ENCODE results near the gene NAPG. TPM values are rescaled to one million over a fixed set of nuclear protein-coding genes. Genes with fewer than 3 reads are reported as not detected.

Gene NAPG
- total and polyA plus RNA-seq, 4 donors = 12.7 to 37.4 (median 26.2) TPM

DNA sequence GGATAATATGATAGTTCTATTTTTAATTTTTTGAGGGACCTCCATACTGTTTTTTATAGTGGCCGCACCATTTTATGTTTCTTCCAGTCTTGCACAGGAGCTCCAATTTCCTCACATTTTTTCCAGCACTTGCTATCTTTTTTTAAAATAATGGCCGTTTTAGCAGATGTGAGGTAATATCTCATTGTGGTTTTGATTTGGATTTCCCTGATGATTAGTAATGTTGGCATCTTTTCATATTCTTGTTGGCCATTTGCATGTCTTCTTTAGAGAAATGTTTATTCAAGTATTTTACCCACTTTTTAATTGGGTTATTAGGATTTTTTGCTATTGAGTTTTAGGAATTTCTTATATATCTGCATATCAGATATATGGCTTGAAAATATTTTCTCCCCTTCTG lies 29.9 kb upstream of the NAPG start:
- WGBS, 2 donors = 66 to 76% methylated on average over 2 of the region's 2 CpGs
- Histone ChIP-seq H3K27me3 (ENCODE audit: control insufficient read depth in 3 of 3, insufficient read depth in 3 of 3, low read length in 2 of 3) (no peaks in the 10 kb centered on the region), H3K9me3 (ENCODE audit: control insufficient read depth in 4 of 4, insufficient read depth in 3 of 4, low read length in 3 of 4) (no peaks in the 10 kb centered on the region), H3K36me3 (ENCODE audit: control insufficient read depth in 4 of 4, insufficient read depth in 4 of 4, low read length in 4 of 4) (no peaks in the 10 kb centered on the region), H3K4me3 (no peak overlapping the region), H3K27ac (ENCODE audit: low read depth in 1 of 2, low read length in 1 of 2) (no peak overlapping the region), H3K4me1 (ENCODE audit: control insufficient read depth in 5 of 5, insufficient read depth in 5 of 5, low read length in 5 of 5) (peaks cover 0 to 16% (median 0%) of the 10 kb centered on the region in 5 donors), H3K9ac (ENCODE audit: insufficient read depth in 1 of 2, low read length in 2 of 2) (no peak overlapping the region)
- DNase-seq (no peak), ATAC-seq (ENCODE audit: insufficient read depth, low FRiP score) (no peak)
- TF ChIP-seq, protein P1, sequence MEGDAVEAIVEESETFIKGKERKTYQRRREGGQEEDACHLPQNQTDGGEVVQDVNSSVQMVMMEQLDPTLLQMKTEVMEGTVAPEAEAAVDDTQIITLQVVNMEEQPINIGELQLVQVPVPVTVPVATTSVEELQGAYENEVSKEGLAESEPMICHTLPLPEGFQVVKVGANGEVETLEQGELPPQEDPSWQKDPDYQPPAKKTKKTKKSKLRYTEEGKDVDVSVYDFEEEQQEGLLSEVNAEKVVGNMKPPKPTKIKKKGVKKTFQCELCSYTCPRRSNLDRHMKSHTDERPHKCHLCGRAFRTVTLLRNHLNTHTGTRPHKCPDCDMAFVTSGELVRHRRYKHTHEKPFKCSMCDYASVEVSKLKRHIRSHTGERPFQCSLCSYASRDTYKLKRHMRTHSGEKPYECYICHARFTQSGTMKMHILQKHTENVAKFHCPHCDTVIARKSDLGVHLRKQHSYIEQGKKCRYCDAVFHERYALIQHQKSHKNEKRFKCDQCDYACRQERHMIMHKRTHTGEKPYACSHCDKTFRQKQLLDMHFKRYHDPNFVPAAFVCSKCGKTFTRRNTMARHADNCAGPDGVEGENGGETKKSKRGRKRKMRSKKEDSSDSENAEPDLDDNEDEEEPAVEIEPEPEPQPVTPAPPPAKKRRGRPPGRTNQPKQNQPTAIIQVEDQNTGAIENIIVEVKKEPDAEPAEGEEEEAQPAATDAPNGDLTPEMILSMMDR (IDR thresholded peaks at IDR 0.05; ENCODE audit: control extremely low read depth, extremely low read depth) = no peak

GRCh38 chr18:10497206-10497749 lies 28.5 kb upstream of the NAPG start:
- Histone ChIP-seq H3K4me3 (no peak overlapping the region), H3K9ac (ENCODE audit: insufficient read depth in 1 of 2, low read length in 2 of 2) (no peak overlapping the region), H3K4me1 (ENCODE audit: control insufficient read depth in 5 of 5, insufficient read depth in 5 of 5, low read length in 5 of 5) (peaks cover 0 to 16% (median 0%) of the 10 kb centered on the region in 5 donors), H3K36me3 (ENCODE audit: control insufficient read depth in 4 of 4, insufficient read depth in 4 of 4, low read length in 4 of 4) (no peaks in the 10 kb centered on the region), H3K27me3 (ENCODE audit: control insufficient read depth in 3 of 3, insufficient read depth in 3 of 3, low read length in 2 of 3) (no peaks in the 10 kb centered on the region), H3K9me3 (ENCODE audit: control insufficient read depth in 4 of 4, insufficient read depth in 3 of 4, low read length in 3 of 4) (no peaks in the 10 kb centered on the region), H3K27ac (ENCODE audit: low read depth in 1 of 2, low read length in 1 of 2) (no peak overlapping the region)
- DNase-seq = peak in 1 of 3 donors; percentile 42
- ATAC-seq (ENCODE audit: insufficient read depth, low FRiP score) = no peak
- TF ChIP-seq, protein P1 (IDR thresholded peaks at IDR 0.05; ENCODE audit: control extremely low read depth, extremely low read depth) = no peak

GRCh38 chr18:10499230-10499629 lies 26.6 kb upstream of the NAPG start:
- no peaks in the 10 kb centered on the region for H3K27me3 ChIP-seq (ENCODE audit: control insufficient read depth in 3 of 3, insufficient read depth in 3 of 3, low read length in 2 of 3)
- ATAC-seq (ENCODE audit: insufficient read depth, low FRiP score) (no peak), DNase-seq (no peak)
- no peaks in the 10 kb centered on the region for H3K36me3 ChIP-seq (ENCODE audit: control insufficient read depth in 4 of 4, insufficient read depth in 4 of 4, low read length in 4 of 4)
- no peak overlapping the region for H3K27ac ChIP-seq (ENCODE audit: low read depth in 1 of 2, low read length in 1 of 2)
- no peaks in the 10 kb centered on the region for H3K9me3 ChIP-seq (ENCODE audit: control insufficient read depth in 4 of 4, insufficient read depth in 3 of 4, low read length in 3 of 4)
- no peak overlapping the region for H3K9ac ChIP-seq (ENCODE audit: insufficient read depth in 1 of 2, low read length in 2 of 2)
- 27 to 62% methylated on average over 6 of the region's 6 CpGs for WGBS, 2 donors
- peaks cover 0 to 16% (median 0%) of the 10 kb centered on the region in 5 donors for H3K4me1 ChIP-seq (ENCODE audit: control insufficient read depth in 5 of 5, insufficient read depth in 5 of 5, low read length in 5 of 5)
- TF ChIP-seq, protein P1 (IDR thresholded peaks at IDR 0.05; ENCODE audit: control extremely low read depth, extremely low read depth) = no peak
- H3K4me3 ChIP-seq = no peak overlapping the region

GRCh38 chr18:10500038-10500437 lies 25.8 kb upstream of the NAPG start:
- no peak overlapping the region for H3K4me3 ChIP-seq
- H3K9ac ChIP-seq (ENCODE audit: insufficient read depth in 1 of 2, low read length in 2 of 2) = no peak overlapping the region
- ATAC-seq (ENCODE audit: insufficient read depth, low FRiP score) (no peak), DNase-seq (no peak)
- WGBS, 2 donors = 66 to 78% methylated on average over 2 of the region's 2 CpGs
- H3K36me3 ChIP-seq (ENCODE audit: control insufficient read depth in 4 of 4, insufficient read depth in 4 of 4, low read length in 4 of 4) = no peaks in the 10 kb centered on the region
- peaks cover 0 to 16% (median 0%) of the 10 kb centered on the region in 5 donors for H3K4me1 ChIP-seq (ENCODE audit: control insufficient read depth in 5 of 5, insufficient read depth in 5 of 5, low read length in 5 of 5)
- H3K27ac ChIP-seq (ENCODE audit: low read depth in 1 of 2, low read length in 1 of 2) = no peak overlapping the region
- no peaks in the 10 kb centered on the region for H3K9me3 ChIP-seq (ENCODE audit: control insufficient read depth in 4 of 4, insufficient read depth in 3 of 4, low read length in 3 of 4)
- H3K27me3 ChIP-seq (ENCODE audit: control insufficient read depth in 3 of 3, insufficient read depth in 3 of 3, low read length in 2 of 3) = no peaks in the 10 kb centered on the region
- TF ChIP-seq, protein P1 (IDR thresholded peaks at IDR 0.05; ENCODE audit: control extremely low read depth, extremely low read depth) = no peak
